ENCODE results near the gene PPP1R11.
"Not testable (repeated sequence)": the region's sequence is repeated elsewhere in the genome, so short reads cannot be mapped to it uniquely, and the experiment has no call there.

PPP1R11 gene, protein sequence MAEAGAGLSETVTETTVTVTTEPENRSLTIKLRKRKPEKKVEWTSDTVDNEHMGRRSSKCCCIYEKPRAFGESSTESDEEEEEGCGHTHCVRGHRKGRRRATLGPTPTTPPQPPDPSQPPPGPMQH

DNA sequence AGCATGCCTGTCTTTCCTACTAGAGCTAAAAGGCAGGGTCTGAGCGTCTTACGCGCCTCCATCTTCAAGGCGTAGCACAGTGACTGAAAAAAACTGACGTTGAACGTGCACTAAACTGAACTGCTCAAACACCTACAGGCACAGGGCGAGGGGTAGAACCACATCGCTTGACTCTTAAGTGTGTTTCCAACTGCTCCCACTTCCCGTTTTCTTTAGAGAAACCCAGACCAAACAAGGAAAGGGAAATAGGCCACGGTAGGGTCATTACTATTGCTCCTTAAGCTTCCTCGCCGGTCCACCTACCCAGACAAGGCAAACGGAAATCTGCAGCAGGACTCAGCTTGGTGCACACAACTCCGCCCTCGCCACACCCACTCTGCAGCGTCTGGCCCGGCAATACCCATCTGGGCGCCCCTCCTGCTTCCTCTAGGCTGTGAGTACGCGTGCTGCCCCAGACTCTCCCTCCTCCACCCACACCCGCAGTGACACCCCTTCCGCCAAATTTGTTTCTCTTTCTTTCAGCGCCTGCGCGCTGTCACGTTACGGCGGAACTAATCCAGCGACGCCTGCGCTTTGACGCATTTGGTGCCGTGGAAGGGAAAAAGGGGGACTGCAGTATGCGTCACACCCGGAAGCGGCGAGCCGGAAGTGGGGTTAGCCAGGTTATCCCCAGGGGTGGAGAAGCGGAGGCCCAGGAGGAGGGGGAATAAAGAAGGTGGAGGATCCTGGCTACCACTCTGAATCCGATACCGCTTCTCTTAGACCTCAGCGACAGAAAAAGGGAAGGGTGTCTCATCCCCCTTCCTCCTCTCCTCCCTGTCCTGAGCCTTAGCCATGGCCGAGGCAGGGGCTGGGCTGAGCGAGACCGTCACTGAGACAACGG, at the start of gene PPP1R11:
Gene PPP1R11, plus strand, starts transcription at position 622 of the 883 bp plus-strand sequence. Its CDS starts 213 bp downstream, at position 835.
- peak; percentile 92 for DNase-seq

DNA sequence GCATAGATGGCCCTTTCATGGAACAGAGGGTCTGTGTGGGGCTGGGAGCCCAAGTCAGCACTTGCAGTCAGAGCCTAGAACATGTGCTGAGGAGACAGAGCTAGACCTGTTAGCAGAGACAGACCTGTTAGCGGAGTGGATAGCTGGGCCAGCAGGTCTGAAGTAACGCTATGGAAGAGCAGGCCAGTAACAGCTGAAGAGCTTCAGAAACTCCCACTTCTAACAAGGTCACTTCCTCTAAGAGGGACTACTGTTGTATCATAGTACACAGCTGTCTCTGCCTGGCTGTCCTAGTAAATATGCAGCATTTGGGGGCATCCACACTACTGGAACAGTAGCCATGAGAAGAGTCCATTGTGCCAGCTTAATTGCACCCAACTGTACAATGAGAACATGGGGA, 47.2 kb upstream of the PPP1R11 start:
- DNase-seq = no peak

DNA sequence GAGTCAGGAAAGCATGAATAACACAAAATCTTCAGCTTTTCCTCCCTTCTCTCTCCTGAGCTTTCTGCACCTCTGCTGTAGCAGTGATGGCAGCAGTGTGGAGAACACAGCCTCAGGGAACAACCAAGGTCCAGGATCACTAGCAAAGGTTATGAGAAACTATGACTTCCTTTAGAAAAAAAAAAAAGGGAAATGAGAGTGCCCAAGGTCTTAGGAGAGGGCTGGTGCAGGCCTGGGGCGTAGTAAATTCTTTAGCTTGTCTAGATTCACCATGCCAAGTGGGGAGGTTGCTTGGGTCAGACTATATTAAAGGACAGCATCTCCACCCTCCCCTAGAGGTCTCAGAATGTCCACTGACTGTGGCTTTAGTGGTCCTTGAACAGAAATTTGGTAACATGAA, 46.4 kb upstream of the PPP1R11 start:
- no peak for DNase-seq

DNA sequence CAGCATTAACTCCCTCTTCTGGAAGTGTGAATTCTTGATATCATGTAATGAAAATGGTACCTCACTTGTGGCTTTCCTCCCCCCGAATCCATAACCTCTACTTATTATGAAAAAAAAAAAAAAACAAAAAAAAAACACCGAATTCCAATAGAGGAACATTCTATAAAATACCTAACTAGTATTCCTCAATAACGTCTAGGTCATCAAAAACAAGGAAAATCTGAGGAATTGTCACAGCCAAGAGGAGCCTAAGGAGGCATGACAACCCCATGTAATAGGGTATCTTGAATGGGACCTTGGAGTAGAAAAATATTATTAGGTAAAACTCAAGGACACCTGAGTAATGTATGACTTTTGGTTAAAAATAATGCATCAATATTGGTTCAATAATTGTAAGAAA, 44.8 kb upstream of the PPP1R11 start:
- no peak for DNase-seq

DNA sequence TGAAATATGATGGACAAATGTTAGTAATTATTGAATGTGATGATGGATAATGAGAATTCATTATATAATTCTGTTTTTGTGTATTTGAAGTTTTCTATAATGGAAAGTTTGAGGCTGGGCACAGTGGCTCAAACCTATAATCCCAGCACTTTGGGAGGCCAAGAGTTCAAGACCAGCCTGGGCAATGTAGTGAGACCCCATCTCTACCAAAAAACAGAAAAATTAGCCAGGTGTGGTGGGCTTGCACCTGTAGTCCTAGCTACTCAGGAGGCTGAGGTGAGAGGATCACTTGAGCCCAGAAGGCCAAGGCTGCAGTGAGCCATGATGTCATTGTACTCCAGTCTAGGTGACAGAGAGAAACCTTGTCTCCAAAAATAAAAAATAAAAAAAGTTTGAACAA, 44.3 kb upstream of the PPP1R11 start:
- DNase-seq = not testable (repeated sequence)

DNA sequence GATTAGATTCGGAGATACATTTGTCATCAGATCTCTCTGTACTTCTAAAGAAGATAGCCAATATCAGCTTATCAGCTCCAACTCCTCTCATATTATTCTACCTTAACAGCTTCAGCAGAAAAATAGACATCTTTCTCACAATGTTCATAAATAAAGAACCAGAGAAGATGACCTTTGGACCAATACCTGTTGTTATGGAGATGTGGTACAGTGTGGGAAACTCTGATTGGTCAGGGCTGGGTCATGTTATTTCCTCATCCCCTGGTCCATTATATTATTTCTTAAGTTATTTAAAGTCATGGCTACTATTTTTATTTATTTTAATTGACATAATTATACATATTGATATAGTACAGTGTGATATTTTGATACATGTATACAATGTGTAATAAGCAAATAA, 41.8 kb upstream of the PPP1R11 start:
- no peak for DNase-seq

DNA sequence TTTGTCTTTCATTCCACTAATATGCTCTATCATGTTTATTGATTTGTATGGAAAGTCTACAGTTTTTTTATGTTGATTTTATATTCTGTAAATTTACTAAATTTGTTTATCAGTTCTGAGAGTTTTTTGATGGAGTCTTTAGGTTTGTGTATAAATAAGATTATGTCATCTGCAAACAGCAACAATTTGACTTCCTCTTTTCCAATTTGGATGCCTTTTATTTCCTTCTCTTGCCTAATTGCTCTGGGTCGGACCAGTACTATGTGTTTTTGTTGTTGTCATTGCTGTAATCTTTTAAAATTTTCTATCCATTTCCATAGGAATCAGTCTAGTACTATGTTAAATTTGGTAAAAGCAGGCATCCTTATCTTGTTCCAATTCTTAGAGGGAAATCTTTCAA, 37.4 kb upstream of the PPP1R11 start:
- no peak for DNase-seq

DNA sequence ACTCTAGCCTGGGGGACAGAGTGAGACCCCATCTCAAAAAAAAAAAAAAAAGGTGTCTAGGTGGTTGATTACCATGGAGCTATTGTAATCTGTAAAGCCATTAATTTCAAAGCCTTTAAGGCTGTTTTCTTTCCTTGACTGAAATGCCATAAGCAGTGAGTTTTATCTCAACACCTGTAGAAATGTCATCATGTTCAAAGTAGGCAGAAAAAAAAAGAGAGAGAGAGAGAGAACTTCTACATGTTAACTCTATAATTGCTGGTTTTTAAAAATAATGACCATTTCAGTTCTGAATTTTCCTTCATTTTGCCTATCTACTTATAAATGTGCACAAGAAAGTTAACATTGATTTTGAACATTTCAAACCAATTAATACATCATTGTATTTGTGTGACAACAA, 35.6 kb upstream of the PPP1R11 start:
- DNase-seq = no peak

DNA sequence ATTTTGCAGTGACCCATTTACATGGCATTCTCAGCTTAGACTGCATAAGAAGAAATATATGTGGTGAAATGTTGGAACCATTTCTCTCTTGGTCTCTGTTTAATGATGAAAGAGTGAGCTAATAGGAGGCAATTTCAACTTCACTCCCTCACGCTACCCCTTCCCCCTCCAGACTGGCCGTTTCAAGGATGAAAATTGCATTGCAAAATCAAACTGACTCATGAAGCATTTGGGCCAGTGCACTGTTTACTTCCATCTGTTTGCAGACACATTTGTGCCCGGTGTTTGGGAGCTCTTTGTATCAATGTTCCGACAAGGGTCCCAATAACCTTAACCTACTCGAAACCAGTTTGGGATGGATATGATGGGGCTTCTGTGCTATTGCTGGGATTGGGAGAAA, 33.6 kb upstream of the PPP1R11 start:
- not testable (repeated sequence) for DNase-seq

DNA sequence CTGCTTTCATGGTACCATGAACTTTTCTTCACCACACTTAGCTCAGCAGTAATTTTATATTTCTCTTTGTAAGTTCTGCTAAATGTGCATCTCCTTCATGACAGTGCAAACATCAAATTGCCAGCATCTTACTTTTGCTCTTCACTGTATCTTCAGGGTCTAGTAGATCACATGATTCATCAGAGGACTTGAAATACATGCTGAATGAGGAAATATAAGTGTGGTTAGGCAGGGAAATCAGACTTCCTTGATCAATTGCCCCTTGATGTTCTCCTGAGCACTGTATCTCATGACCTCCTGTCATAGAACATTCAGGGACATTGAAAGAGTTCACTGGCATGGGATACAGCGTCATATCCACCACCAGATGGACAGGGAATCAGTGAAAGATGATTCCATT, 31.2 kb upstream of the PPP1R11 start:
- no peak for DNase-seq

DNA sequence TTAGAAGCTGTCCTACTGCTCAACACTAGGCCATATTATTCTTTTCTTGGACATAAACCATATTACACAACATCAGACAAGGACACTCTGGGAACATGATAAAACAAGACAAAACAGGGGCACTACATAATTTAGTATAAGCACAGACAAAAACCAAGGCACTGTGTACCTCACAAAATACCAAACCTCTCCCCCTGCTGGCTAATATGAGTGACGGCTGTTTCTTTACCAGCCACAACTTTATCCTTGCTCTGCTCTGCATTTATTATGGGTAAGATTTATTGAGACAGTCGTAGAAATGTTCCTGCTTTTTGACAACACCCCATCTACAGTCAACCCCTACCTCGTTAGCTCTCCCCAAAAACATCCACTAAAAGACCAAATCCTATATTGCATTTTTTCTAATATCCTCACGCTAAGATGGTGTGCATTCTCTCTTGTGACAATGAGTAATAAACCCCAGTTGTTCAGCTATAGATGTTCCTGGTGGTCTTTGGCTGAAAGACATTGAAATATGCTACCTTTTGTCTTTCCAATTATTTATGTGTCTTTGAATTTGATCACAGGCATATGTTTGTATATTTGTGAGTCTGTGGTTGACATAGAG, 29.7 kb upstream of the PPP1R11 start:
- no peak for DNase-seq

DNA sequence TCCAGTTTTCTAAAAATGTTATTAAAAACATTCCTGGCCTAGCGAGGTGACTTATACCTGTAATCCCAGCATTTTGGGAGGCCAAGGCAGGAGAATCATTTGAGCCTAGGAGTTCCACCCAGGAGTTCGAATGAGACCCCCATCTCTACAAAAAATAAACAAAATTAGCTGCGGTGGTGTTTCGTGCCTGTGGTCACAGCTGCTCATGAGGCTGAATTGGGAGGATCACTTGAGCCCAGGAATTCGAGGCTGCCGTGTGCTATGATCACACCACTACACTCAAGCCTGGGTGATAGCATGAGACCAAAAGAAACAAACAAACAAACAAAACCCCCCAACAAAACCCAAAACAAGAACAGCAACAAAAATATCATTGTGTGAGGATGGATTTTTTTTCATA, 25.8 kb upstream of the PPP1R11 start:
- DNase-seq = no peak

DNA sequence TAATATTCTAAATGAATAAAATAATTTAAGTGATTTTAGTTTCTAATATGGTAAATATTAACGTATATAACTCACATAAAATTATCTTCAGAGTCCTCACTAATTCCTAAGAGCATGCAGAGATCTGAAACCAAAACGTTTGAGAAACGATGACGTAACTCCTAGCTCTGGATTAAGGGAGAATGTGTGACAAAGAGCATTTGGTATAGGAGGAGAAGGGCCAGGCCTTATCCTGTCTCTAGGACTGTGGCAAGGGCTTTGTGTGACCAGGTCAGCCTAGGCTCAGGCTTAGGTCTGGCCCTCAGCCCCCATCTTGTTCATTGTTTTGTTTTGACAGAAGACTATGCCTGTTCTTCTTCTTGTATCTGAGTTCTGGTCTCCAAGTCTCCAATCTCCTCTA, 25.2 kb upstream of the PPP1R11 start:
- no peak for DNase-seq

DNA sequence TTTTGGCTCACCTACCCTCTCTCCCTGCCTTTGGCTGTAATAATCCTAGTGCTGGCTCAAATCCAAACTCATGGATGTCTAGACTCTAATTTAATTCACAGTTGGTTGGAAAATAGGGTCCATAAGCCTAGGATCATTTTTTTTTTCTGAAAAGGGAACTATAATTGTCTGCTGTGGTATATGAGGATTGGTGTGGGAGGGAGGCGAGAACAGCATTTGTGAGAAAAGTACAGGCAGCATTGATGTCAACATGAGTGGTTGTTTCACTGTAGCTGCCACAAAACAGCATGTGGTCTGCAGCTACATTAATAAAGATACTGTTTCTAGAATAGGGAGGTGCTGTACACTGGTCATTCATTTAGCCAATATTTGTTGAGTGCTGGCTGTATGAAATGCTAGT, 24.5 kb upstream of the PPP1R11 start:
- no peak for DNase-seq

DNA sequence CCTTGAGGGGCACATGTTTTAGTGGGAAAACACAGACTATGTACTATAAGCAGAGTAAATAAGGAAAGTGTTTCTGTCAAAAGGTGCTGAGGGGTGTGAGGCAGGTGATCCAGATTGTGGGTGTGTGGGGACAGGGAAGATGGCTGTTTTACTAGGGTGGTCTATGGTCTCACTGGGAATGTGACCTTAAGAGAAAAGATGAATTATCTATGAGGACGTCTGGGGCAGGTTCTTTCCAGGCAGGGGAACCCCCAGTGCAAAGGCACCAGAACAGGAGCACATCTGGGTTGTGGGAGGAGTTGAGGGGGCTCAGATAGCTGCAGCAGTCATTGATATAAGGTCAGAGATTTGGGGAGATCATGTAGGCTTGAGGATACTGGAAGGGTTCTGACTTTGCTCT, 24.1 kb upstream of the PPP1R11 start:
- no peak for DNase-seq

DNA sequence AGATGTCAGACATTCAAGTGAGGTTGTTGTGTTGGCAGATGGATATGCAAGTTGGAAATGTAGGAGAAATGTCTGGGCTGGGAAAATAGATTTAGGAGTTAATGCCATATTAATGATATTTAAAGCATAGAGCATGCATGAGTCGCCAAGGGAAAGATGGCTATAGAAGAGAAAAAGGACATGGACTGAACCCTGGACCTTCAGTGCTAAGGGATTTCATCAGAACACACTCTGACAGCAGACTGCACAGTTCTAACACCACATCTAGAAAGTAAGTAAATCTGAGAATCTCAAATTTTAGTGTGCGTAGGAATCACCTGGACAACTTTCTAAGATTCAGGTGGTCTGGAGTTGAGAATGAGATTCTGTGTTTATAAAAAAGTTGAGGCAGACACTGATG, 23.3 kb upstream of the PPP1R11 start:
- DNase-seq = no peak

DNA sequence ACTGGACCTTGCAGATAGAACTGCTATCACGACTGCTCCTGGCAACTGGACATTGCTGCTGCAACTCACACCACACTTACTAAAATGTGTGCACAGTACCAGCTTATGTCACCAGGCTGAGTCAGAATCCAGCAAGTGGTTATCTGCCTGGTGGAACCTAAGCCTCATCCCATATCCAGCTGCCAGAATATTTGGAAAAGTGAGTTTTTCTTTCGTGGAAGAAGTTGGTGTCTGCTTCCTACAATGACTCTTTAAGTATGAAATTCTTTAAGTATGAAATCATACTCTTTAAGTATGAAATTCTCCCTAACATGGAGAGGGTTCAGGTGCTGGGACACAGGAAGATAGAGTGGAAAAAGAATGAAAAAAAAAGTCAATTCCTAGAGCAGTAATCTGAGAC, 22.4 kb upstream of the PPP1R11 start:
- DNase-seq = no peak

DNA sequence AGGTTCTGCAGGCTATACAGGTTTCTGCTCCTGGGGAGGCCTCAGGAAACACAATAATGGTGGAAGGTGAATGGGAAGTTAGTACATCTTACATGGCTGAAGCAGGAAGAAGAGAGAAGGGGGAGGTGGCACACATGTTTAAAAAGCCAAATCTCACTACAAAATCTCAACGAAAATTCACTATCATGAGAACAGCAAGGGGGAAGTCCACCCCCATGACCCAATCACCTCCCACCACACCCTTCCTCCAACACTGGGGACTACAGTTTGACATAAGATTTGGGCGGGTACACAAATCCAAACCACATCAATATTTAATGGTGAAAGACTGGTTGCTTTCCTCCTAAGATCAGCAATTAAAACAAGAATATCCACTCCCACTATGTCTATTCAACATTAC, 19.8 kb upstream of the PPP1R11 start:
- DNase-seq = no peak

DNA sequence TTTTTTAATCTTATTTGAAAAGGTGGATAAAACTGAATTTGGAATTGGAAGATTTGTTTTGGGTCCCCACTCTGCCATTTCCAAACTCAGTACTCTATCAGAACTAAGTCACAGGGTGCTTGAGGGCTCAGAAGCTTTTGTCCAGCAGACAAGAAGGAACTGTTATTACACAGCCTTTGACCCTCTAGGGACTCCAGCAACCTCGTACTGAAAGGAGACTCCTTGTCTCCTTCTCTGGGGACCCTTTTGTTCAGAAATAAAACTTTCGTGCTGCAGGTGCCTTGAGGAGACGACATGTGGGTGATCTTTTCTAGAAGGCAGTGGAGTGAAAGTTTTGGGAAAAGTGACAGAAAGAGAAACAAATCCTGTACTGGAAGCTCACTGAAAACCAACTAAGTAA, 13.3 kb upstream of the PPP1R11 start:
- no peak for DNase-seq

DNA sequence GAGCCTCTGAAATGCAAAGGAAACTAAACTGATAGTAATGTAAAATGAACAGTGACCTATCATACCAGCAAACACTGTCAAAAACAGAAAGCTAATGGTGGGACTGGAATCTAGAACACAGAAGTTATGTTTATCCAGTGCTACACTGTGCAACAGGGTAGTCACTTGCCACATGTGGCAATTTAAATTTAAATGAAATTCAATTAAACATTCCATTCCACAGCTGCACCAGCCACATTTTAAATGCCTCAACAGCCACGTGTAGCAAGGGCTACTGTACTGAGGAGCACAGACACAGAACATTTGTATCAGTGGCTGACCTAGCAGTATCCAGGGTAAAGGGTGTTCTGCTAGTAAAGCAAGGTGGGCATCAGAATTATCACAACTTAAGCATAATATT, 11.5 kb upstream of the PPP1R11 start:
- DNase-seq = no peak

DNA sequence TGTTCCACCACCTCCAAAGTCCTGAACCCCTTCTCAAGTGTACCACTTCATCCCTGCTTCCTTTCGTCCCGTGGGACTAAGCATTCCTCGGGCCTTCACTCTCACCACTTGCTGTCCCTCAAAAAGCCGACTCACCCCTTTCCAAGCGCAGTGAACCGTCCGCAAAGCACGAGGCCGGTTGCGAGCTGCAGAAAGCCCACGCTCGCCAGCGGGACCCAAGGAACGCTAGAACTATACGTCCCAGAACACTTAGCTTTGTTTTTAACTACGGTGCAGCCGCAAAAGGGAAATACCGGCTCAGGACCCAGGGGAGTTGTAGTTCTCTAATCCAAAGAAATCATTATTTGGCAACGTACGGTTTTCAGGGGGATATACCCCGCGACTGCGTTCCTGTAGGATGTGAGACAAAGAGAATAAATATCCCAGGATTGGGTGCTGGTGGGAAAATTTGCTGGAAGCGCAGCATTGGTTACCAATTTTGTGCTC, 6.3 kb upstream of the PPP1R11 start:
- no peak for DNase-seq

DNA sequence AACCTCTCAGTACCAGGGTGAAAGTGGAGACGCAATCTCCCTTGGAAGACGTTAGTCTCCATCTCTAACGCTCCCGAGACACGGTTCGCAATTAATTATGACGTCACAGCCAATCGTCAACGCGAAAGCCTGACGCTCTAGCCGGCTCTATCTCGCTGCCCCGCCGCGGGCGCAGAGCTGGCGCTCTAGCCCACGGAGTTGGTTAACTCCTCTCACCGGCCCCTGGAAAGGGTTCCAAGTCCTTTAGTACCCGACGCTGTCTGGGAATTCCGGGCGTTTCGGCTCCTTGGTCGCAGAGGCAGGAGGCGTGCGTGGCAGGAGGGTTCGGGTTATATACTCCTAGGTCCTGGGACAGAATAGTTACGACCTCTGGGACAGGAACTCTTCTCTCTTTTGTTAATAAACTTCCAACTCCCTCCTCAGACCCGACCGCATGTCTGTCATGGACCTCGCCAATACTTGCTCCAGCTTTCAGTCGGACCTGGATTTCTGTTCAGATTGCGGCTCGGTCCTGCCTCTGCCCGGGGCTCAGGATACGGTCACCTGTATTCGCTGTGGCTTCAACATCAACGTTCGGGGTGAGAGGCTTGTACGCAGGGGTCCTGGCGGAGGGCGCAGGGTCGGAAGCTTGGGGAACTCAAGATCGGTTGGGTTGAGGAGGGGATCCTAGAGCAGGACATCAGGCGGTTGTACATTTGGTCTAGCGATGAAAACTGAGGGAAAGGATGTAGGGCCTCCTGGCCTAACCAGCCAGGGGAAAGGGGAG, 5.7 kb upstream of the PPP1R11 start, which contains the start of gene POLR1H:
Gene POLR1H, plus strand, starts transcription at position 174 of the 766 bp plus-strand sequence. Its CDS starts 260 bp downstream, at position 434.
- peak; percentile 68 for DNase-seq

DNA sequence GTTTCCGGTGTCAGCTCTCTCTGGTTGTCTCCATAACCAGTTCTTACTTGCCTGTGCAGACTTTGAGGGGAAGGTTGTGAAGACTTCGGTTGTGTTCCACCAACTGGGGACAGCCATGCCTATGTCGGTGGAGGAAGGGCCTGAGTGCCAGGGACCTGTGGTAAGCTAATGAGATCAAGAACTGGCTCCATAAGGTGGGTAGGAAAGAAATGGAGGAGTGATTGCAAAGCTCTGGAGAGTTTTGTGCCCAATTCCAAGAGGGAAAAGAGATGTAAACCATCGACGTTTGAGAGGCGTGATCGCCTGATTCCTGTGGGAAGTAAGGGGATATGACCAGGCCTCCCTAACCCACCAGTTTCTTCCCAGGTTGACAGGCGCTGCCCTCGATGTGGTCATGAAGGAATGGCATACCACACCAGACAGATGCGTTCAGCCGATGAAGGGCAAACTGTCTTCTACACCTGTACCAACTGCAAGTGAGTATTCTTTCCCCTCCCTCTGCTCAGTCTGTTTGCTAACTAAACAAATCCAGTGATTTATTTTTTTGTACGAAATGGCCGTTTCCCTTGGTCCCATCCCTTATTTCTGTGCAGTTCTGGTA, 5.0 kb upstream of the PPP1R11 start:
- no peak for DNase-seq

All from NCI-H1417 treated with DMSO at 0.1 percent for 48 hours (cell line).